22Rv1 (cell line): Measurements from ENCODE around the gene HBP1.

Source experiments
- ZFX ChIP-seq: fragments of 450-650 bp; IDR thresholded peaks from 2 replicates; pipeline ENCODE4 v1.6.1; 2017; ENCODE audit warnings: antibody characterized with exemption, borderline replicate concordance
- TF ChIP-seq, protein P1 (sequence below): fragments of 450-650 bp; IDR thresholded peaks from 2 replicates; pipeline ENCODE4 v1.5.1; 2017; ENCODE audit warnings: mild to moderate bottlenecking

DNA sequence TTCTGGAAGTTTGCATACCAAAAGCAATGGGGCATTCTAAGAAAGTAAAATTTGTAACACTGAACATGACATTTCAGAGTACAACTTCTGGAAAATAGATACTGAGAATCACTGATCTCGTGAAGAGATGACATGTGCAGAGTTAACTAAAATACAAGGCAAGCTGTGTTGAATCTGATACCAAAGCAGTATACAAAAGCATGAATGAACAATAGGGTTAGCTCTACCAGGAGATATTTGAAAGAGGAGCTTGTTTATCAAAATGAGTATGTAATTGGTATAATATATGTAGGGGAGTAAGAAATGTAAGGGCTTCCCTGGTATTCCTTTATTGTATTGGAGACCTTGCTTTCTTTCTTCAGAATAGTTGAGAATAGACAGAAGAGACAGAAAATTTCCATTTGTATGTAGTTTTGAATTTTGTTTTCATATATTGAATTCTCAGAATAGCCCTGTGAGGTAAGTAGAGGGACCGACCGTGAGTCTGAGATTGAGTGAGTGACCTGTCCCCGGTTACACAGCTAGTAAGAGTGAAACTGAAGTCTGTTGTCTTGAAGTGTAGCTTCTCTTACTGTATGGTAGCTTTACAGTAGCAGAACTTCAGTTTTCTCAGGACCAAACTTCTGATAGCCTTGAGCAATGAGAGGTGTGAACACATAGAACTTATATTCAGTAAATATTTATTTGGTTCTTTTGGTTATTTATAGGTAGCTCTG lies 5.0 kb downstream of the HBP1 start:
- TF ChIP-seq, protein P1, sequence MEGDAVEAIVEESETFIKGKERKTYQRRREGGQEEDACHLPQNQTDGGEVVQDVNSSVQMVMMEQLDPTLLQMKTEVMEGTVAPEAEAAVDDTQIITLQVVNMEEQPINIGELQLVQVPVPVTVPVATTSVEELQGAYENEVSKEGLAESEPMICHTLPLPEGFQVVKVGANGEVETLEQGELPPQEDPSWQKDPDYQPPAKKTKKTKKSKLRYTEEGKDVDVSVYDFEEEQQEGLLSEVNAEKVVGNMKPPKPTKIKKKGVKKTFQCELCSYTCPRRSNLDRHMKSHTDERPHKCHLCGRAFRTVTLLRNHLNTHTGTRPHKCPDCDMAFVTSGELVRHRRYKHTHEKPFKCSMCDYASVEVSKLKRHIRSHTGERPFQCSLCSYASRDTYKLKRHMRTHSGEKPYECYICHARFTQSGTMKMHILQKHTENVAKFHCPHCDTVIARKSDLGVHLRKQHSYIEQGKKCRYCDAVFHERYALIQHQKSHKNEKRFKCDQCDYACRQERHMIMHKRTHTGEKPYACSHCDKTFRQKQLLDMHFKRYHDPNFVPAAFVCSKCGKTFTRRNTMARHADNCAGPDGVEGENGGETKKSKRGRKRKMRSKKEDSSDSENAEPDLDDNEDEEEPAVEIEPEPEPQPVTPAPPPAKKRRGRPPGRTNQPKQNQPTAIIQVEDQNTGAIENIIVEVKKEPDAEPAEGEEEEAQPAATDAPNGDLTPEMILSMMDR, result no peak
- TF ChIP-seq ZFX, result no peak
